Renal cortex interstitium (tissue), 11 donors: ENCODE data around the gene STOX2. TPM values are rescaled to one million over a fixed set of nuclear protein-coding genes. Genes with fewer than 3 reads are reported as not detected.
"Not testable (repeated sequence)": the region's sequence is repeated elsewhere in the genome, so short reads cannot be mapped to it uniquely, and the experiment has no call there.

ENCODE experiments used
- DNase-seq, 11 donors: peaks; one replicate each; pipeline ENCODE4 v3.0.0-alpha.2; 2013; ENCODE audit warnings: low read depth in 9 of 11, low spot score in 4 of 11; ENCODE audit errors: extremely low read depth in 1 of 11
- polyA plus RNA-seq, 3 donors: library from polyadenylated mRNA; unstranded; fragments of 120-200 nt; gene quantifications; one replicate each; pipeline ENCODE4 v1.2.1, GENCODE V29; 2013; ENCODE audit not compliant: insufficient read length in 3 of 3

Gene STOX2
- polyA plus RNA-seq, 3 donors, result 10.1 to 13.0 (median 11.3) TPM

GRCh38 chr4:184039963-184040383 is 134.9 kb downstream of the STOX2 start:
- DNase-seq, result peak in 2 of 11 donors; percentile 30 to 40

GRCh38 chr4:184041156-184041555 is 136.0 kb downstream of the STOX2 start:
- DNase-seq, result no peak

DNA sequence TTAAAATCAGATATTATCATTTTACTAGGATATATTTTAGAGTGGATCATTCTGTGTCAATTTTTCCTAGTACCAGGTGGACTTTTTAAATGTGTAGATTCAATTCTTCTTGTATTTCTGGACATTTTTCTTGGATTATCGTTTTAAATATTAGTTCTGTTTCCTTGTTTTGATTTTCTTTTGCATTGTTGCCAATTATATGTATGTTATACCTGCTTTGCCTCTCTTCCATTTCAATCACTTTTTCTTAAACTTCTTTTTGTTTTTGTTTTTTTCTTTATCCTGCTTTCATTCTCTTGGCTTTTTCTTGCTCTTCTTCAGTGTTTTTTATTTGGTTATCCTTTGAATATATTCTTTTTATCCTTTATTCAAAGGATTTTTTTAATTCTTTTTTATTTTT is 141.0 kb downstream of the STOX2 start:
- no peak for DNase-seq

DNA sequence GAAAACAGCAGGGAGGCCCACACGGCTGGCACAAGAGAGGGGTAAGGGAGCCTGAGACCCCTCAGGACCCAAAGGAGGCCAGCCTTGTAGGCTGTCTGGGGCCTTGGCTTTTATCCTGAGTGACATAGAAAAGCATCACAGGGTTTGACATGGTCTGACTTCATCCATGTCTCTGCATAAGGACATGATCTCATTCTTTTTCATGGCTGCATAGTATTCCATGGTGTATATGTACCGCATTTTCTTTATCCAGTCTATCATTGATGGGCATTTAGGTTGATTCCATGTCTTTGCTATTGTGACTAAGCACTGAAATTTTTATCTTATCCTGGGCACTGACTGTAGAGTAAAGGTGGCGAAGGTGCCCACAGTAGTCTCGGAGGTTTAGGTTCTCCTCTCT is 146.2 kb downstream of the STOX2 start:
- not testable (repeated sequence) for DNase-seq

- no peak for DNase-seq
Observed at GRCh38 chr4:184052616-184053015, 147.5 kb downstream of the STOX2 start.

DNA sequence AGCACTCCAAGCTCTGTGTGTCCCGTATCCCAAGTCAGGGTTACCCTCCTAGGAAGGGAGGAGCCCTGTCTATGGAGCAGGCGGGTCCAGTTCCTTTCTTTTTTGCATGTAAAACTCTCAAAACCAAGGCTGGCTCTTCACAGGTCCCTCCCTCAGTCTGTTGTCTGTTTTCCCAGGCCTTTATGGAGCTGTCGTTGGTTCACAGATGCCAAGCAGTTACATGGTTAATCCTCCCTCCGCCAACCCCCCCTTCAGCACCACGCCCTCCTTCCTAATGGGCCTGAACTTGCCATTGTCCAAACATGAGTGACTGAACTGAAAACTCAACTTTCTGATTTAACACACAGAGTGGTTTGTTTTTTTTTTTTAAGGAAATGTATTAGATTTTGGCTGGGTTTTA is 148.3 kb downstream of the STOX2 start:
- peak in 1 of 11 donors; percentile 25 for DNase-seq

GRCh38 chr4:184056877-184057276 is 151.8 kb downstream of the STOX2 start:
- DNase-seq, result no peak

DNA sequence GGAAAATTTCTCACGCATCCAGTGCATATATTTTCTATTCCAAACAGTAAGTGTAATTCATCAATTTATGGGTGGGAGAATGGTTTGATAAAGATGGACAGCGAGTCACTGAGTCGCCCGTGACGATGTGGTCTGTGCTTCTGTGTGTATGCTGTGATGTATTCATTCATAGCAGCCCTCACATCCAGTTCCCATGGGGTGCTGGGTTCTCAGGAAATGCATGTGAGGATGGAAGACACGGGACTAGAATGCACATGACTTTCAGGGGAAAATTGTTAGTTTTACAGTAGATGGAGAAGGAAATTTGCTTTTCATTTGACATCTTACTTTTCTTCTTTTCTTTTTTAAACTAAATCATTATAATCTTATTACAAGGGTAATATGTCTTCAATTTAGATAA is 152.9 kb downstream of the STOX2 start:
- no peak for DNase-seq

GRCh38 chr4:184059099-184059498 is 154.0 kb downstream of the STOX2 start:
- no peak for DNase-seq

DNA sequence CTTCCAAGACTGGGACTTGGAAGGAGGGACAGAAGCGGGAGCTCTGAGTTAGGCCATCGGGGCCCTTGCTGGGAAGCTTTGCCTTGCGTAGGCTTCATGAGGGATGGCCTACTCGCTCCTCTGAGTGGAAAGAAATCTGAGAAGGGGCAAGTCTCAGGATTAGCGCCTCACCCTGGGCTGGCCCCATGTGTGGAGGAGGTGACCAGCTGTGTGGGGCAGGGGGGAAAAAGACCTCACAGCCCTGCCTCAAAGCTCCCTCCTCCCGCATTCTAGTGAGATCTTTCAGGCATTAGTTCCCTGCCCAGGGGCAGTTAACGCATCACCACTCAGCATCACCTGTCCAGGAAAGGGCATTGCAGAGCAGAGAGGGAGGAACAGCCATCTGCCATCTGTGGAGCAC is 156.5 kb downstream of the STOX2 start:
- peak in 1 of 11 donors; percentile 26 for DNase-seq

DNA sequence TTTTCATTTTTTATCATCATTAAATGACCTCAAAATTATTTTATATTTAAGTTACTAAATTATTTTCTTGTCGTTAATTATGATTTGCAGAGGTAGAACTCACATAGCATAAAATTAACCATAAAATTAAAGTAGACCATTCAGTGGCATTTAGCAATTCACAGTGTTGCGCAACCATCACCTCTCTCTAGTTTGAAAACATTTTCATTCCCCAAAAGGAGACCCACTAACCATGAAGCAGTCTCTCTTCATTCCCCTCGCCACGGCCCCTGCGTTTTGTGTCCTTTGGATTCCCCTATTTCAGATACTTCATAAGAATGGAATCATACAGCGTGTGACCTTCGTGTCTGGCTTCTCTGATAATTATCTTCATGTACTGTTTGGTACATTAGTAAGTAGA is 157.7 kb downstream of the STOX2 start:
- no peak for DNase-seq

DNA sequence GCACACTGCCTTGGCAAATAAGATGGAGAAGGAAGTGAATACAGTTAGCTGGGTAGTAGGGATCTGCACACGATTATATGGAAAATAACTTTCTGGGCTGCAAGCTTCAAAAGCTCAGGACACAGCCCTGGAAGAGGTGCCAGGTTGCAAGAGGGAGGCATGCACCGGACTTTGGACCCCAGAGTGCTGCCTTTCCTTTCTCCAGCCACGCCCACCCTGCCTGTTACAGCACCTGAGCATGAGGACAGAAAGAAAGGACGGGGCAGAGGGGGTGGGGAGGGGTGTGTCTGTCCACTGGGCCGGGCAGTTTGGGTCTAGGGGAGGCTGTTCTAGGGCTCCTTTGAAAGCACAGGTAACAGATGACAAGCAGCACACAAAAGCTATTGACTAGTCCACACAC is 159.8 kb downstream of the STOX2 start:
- DNase-seq, result no peak

DNA sequence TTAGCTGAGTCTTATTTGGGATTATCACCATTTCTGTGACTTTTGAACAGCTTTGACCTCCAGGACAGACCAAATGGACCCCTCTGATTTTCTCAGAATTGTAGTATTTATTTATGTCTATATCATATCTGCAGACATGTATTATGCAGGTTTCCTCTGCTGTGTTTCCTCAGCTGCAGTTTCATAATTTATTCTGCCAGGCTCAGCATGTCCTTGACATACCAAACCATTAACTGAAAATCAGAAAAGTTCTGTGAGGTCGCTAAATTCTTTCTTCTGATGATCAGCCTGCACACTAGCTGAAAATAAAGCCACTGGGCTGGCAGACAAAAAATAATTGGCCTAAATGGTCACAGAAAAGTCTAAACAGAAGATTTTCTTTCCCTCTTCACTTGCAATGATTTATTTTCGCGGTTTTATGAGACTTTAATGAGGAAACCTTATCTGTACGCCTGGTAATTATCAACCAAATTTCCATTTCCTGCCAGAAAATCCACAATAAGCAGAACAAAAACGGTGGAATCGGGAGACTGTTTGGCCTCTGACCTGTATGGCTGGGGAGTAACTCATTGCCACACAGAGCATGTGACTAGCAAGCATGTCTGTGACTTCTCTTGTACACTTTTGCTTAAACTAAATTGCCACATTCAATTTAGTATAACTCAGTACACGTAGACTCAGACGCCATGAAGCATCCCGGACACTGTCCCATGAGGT is 161.6 kb downstream of the STOX2 start:
- peak in 4 of 11 donors; percentile 13 to 39 (median 28) for DNase-seq

DNA sequence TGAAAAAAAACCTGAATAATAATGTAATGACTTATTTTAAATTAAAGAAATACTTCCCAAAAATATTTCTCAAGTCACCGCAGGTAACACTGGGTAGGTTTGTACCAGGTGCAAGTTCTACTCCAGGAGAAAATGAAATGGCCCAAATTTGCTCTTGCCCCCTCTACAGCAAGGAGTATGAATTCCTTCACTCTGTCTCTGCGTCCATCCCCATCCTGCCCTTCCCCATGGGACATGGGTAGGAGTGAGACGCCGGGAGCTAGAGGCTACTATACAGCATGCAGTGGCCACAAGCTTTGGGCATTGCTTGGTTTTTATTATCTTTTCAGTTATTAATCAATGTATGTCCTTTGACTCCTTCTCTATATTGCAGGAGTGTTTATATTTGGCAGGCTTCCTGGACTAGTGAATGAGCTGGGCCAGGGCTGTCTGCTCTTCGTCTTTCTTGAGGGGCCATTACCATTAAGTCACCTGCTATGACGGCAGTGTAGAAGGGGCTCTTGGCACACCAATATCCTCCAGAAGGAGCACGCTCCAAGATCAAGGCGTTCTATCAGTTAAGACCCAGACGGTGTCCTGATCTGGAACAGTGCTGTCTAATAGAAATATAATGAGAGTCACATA is 162.9 kb downstream of the STOX2 start:
- no peak for DNase-seq

Other genes starting within 250 kb of the STOX2 start
- gene RWDD4, start 246.1 kb upstream of the STOX2 start, polyA plus RNA-seq, result 10 to 100 TPM; 30.3 to 40.8 (median 34.0) TPM
- 10 to 100 TPM; 32.4 to 44.6 (median 42.1) TPM for gene TRAPPC11, start 246.0 kb upstream of the STOX2 start, polyA plus RNA-seq